CD4-positive, alpha-beta T cell treated with Interleukin-1 beta for 1 hour (primary cell): ENCODE results near the gene MCRIP1.

Experiments
- DNase-seq, 2 donors: peaks; one replicate each; pipeline ENCODE4 v3.0.0-alpha.2; 2020 to 2022

Gene MCRIP1, protein sequence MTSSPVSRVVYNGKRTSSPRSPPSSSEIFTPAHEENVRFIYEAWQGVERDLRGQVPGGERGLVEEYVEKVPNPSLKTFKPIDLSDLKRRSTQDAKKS

DNA sequence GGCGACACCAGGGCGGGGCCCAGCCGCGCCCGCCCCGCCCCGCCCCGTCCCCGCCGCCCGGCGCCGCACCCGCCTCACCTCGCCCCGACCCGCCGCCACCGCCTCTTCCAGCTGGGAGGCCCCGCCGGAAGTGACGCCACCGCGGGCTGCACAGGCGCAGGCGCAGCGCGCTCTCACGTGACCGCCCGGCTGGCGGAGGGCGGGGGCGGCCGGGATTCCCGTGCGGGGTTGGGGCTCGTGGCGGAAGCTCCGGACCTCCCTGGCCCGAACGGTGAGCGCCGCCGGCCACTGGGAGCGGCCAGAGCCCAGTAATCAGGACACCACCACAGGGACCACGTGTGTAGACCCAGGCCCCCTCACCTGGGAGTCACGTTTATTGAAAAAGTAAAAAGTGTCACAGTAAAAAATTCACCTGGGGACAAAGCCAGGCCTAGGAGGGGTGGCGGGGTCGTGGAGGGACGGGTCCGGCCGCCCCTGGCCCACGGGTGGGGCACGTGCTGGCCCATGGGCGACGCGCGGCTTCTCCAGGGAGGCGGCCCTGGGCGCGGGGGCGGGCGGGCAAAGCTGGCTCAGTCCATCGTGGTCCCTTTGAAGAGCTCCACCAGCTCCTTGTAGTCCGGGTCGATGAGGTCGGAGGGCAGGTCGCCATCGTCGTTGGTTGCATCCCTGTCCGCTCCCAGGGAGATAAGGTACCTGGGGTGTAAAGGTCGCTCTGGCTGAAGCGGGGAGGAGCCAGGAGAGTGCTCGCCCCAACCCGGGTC is at the start of gene MCRIP1:
Gene MCRIP1, minus strand, starts transcription at position 132 of the 761 bp plus-strand sequence. CDS start 8,785 bp downstream, outside the sequence.
- DNase-seq: peak; percentile 94 to 95

GRCh38 chr17:81879121-81879520 is 46.0 kb upstream of the MCRIP1 start:
- DNase-seq: no peak

- DNase-seq: no peak
Measured at GRCh38 chr17:81878294-81878693, 45.2 kb upstream of the MCRIP1 start.

DNA sequence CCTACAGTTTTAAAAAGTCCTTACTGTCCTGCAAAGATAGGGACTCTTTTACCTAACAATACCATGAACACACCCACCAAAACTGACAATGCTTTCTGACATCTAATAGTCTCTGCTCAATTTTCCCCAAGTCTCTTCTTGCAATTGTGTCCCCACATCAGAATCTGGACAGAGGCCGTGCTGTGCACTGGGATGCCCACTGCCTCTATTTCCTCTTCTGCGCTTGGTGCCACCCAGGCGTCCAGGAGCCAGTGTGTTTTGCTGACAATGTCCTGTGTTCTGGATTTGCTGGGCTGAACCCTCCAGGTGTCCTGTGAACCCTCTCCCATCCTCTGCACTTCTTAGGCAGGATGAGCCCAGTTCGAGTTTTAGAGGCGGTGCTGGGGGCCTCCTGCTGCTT is 44.5 kb upstream of the MCRIP1 start:
- DNase-seq: no peak

- DNase-seq: peak; percentile 95 to 96
Measured at GRCh38 chr17:81871387-81872230, 38.5 kb upstream of the MCRIP1 start.

- no peak for DNase-seq
Measured at GRCh38 chr17:81870981-81871386, 37.9 kb upstream of the MCRIP1 start, which contains the start of gene ARHGDIA. Gene ARHGDIA (minus strand): TSS chr17:81871337. CDS start chr17:81869930, 1,407 bp downstream.

DNA sequence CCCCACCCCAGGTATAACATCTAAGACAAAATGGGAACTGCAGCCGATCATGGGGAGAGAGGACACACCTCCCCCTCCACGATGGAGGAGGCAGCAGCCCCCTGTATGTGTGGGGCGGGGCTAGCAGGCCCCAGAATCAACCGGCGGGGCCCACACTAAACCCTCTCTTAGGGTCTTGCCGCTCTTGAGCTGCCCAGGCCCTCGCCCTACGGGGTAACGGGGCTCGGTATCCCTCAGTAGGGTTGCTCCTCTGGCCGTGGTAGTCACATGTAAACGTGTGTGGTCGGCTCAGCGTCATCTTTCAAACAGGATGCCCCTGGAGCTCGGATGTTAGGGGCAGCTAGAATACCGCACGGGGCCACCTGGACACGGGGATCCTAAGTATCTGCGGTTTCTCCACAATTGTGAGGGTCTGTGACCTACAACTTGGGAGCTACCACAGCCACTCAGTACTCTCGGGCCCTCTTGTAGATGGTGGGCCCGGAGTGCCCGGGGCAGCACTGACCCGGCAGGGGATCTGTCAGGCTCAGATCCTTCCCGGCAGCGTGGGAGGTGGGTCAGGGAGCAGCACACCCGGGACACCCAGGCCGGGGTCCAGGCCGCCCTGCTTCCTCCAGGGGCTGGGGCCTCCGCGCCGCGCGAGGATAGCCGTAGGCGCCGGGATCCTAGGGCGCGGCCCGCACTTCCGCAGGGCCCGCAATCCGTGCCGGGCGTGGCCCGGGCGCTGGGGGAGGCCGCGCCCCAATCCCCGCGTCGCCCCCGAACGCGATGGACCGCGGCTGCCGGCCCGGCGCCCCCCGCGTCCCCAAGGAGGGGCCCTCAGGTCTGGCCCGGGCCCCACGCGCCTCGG is 37.3 kb upstream of the MCRIP1 start:
- peak; percentile 45 to 54 for DNase-seq

- DNase-seq: peak in 1 of 2 donors; percentile 37
Measured at GRCh38 chr17:81869221-81870130, 36.4 kb upstream of the MCRIP1 start.

DNA sequence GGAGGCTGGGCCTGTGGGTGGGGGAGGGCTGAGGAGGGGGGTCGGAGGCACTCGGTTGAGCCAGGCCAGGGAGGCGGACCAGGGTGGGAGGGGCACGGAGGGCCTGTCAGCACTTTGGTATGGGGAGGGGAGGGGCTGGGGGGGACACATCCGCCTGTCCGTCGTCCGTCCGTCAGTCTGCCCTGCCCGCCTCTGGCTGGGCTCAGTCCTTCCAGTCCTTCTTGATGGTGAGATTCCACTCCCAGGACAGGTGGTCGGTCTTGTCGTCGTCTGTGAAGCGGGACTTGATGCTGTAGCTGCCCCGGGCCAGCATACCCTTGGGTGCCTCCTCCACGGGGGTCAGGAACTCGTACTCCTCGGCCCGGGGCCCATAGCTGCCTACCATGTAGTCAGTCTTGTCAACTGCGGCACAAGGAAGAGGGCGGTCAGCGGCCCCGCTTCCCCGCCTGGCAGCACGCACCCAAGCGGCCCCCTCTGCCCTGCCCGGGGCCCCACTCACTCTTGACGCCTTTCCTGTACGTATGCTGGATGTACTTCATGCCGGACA is 35.7 kb upstream of the MCRIP1 start:
- no peak for DNase-seq

DNA sequence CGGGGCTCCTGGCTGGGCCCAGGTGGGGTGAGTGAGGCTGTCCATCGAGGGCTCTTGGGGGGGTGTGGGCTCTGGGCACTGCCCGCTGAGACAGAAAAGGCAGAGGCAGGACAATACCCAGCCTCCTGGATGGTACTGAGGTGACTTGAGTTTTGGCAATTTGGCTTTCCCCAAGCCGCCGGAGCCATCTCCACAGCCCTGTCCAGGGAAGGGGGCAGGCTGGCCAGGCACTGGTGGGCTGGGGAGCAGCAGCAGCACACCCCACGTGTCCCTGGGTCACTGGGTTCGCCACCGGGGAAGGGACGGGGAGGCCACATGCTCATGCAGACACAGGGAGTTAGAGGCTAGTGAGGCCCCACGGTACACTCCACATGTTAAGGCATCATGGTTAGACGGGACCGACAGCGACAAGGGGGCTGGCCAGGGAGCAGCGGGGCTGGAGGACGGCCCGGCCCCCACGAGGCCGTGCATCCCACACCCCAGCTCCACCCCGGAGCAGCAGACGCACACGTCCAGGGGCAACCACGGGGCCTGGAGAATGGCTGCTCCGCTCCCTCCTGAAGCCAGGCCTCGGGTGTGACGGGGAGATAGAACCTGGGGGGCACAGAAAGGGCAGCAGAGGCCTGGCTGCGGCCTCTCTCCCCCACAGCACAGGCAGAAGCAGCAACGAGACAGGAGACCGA is 35.0 kb upstream of the MCRIP1 start:
- DNase-seq: no peak

DNA sequence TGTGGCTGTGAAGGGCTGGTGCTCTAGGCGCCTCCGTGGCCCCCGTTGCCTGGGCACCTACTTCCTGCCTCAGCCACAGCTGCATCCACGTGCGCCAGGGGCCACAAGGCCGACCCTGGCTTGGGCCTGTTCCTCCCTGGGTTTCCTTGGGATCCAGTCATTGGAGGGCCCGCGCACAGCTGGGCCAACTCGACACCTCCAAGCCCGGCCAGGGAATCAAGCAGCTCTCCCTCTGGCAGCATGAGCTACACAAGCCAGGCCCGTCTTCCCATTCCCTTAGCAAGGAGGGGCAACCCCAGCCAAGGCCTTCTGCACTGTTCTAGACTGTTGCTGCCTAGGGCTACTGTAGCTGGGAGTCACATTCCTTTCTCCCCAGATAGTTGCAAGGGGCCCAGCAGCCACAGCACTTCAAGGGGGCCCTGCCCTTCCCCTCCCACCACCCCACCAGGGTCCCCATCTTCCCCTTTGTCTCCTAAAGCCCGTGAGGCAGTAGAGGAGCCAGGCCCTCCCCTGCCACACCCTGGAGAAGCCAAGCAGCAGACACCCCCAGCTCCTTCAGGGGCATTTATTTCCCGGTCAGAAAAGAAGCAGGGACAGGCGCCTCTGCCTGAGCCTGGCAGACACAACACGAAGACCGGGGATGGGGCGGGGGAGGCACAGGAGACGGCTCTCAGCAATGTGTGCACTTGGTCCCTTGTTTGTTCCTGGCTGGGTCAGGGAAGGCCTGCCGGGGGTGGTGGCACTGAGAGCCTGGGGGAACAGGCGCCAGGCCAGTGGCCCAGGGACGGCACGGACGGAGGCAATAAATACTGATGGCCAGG is 34.3 kb upstream of the MCRIP1 start:
- peak in 1 of 2 donors; percentile 37 for DNase-seq

DNA sequence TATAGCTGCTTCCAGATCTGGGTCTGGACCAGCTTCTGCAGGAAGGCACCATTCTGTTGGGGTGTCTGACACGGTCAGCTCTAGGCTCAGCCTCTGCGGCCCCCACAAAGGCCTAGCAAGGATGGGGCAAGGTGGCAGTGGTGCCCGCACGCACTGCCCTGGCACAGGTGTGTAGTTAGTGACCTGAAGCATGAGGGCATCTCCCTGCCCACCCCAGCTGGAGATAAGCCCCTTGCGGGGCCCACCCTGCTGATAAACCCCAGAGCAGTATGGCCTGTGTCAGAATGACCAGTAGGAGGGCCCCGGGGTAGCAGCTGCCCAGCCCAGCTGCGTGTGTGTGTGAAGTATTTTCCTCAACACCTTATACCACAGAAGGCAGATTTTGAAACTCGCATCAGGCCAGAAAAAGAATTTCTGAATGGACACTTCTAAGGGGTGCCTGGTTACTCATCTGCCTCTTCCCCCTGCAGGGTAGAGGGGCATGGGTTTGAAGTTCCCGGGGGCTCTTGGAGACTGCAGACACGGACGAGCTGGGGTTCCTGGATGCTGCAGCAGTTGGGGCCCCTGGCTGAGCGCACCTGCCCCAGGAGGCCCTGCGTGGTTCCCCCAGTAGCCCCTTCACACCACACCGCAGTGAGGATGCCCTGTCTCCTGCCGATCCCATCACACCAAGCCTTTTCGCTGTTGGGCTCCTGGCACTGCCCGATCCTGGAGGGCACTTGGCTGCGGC is 33.5 kb upstream of the MCRIP1 start:
- peak in 1 of 2 donors; percentile 25 for DNase-seq

- peak in 1 of 2 donors; percentile 20 for DNase-seq
Measured at GRCh38 chr17:81865733-81866439, 32.8 kb upstream of the MCRIP1 start.

DNA sequence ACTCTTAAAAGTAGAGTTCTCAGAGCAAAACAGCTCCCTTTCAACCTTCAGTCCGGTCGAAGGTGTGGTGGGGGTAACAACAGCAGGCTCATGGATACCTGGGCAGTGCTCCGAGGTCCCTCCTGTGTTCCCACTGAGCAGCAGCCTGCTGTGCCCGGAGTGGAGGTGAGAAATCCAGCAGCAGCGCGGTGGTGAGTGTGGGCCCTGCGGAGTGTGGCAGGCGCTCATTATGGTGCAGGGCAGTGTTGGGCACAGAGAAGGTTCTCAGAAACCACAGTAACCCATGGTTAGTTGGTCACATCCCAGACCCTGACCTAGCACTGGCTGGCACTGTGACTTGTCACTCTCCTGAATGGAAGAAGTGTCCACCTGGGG is 32.3 kb upstream of the MCRIP1 start:
- no peak for DNase-seq

DNA sequence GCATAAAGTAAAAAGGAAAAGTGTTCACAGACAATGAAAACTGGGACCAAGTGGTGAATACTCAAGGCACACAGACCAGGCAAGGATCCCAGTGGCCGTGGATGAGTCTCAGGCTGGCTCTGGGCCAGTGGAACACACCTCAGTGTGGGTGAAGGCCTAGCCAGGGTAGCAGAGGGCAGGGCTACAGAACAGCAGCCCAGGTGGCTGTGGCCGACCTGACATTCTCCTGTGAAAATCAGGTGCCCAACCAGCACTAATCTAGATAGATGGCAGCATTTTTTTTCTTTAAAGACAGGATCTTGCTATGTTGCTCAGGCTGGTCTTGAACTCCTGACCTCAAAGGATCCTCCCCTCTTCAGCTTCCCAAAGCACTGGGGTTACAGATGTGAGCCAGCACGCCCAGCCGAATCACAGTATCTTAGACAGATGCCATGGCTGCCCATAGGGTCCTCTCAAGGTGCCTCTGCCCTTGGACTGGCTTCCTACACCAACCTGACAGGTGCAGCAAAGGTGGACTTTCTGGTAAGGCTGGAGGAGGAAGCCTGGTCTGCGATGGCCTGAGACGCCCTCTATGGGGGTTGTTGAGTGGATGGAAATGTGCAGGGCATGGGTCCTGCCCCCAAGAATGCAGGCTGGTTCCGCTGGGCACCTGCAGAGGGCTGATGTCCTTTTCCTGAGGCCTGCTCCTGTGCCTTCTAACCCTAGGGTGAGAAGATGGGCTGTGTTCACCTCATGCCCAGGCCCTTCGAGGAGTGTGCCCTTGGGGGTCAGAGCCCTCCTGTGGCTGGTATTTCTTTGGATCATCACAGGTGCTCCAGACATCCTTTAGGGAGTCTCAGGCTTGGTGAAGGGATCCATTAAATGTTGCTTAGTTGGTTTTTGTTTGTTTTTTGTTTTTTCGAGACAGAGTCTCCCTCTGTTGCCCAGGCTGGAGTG is 31.0 kb upstream of the MCRIP1 start:
- DNase-seq: no peak

GRCh38 chr17:81863123-81863675 is 30.1 kb upstream of the MCRIP1 start:
- no peak for DNase-seq
